CD4-positive, alpha-beta T cell (primary cell): ENCODE results near the gene SYCN. TPM values are rescaled to one million over a fixed set of nuclear protein-coding genes. Genes with fewer than 3 reads are reported as not detected.

Experiments used
- ATAC-seq: fragments of 200-7000 bp; cut with Tn5 transposase; one replicate; pipeline ENCODE4 v1.10.0; 2022; ENCODE audit warnings: mild to moderate bottlenecking; ENCODE audit not compliant: poor library complexity
- CTCF ChIA-PET: fragments of 350-600 bp; sonication (Branson Sonifier 250); formaldehyde crosslinking; loops from one replicate; lab custom pipeline; 2021; ENCODE audit warnings: antibody characterized with exemption, inconsistent platforms; lab: Charles Lee
- POLR2A ChIA-PET: fragments of 350-600 bp; sonication (Branson Sonifier 250); formaldehyde crosslinking; loops from one replicate; lab custom pipeline; 2021; ENCODE audit warnings: antibody characterized with exemption, inconsistent platforms; lab: Charles Lee
- DNase-seq, 14 experiments: peaks; one replicate each; pipeline ENCODE4 v3.0.0-alpha.2; 2013 to 2020; ENCODE audit warnings: mixed read lengths in 2 of 14
- H3K27ac ChIP-seq, 2 donors: one replicate each; pipeline versions ENCODE4 v1.5.1 to v1.7.0; 2013; ENCODE audit warnings: low read length in 2 of 2, low read depth in 1 of 2, mild to moderate bottlenecking in 1 of 2
- H3K27me3 ChIP-seq, 2 experiments: 1 replicate in 1 of 2; 2 replicates in 1 of 2; pipeline versions ENCODE4 v1.6.1 to v1.7.0; 2013; ENCODE audit warnings: low read length in 2 of 2, control low read depth in 1 of 2, mild to moderate bottlenecking in 1 of 2, moderate library complexity in 1 of 2; ENCODE audit not compliant: insufficient read depth in 2 of 2, control insufficient read depth in 1 of 2
- H3K36me3 ChIP-seq: one replicate; pipeline ENCODE4 v1.6.1; 2013; ENCODE audit warnings: low read length, control low read depth; ENCODE audit not compliant: insufficient read depth
- H3K4me1 ChIP-seq: one replicate; pipeline ENCODE4 v1.6.1; 2013; ENCODE audit warnings: low read length, control low read depth; ENCODE audit not compliant: insufficient read depth
- H3K4me3 ChIP-seq: one replicate; pipeline ENCODE4 v1.5.1; 2013; ENCODE audit warnings: mild to moderate bottlenecking, low read length, moderate library complexity
- H3K9me3 ChIP-seq, 2 experiments: 1 replicate in 1 of 2; 2 replicates in 1 of 2; pipeline versions ENCODE4 v1.6.1 to v1.7.0; 2013; ENCODE audit warnings: low read length in 2 of 2, mild to moderate bottlenecking in 2 of 2, control low read depth in 1 of 2, moderate library complexity in 1 of 2; ENCODE audit not compliant: control insufficient read depth in 1 of 2, insufficient read depth in 1 of 2
- H3K27ac Mint-ChIP-seq: one replicate; pipeline ENCODE4 v1.8.0; 2020; ENCODE audit warnings: mixed read lengths
- H3K27me3 Mint-ChIP-seq: one replicate; pipeline ENCODE4 v1.8.0; 2021; ENCODE audit warnings: mixed read lengths
- H3K36me3 Mint-ChIP-seq: one replicate; pipeline ENCODE4 v1.8.0; 2021; ENCODE audit warnings: low read depth, mixed read lengths
- H3K4me1 Mint-ChIP-seq: one replicate; pipeline ENCODE4 v1.8.0; 2021; ENCODE audit warnings: low read depth, mixed read lengths
- H3K4me3 Mint-ChIP-seq: one replicate; pipeline ENCODE4 v1.8.0; 2020; ENCODE audit warnings: mild to moderate bottlenecking, mixed read lengths
- H3K9me3 Mint-ChIP-seq: one replicate; pipeline ENCODE4 v1.8.0; 2020; ENCODE audit warnings: mixed read lengths
- CTCF ChIP-seq: fragments of 200-600 bp; IDR thresholded peaks from one replicate; pipeline ENCODE4 v1.8.0; 2022; ENCODE audit warnings: antibody characterized with exemption, mild to moderate bottlenecking
- intact Hi-C, 2 experiments: fragments of 100-400 bp; cut with DNase I in 1 of 2; cut with micrococcal nuclease in 1 of 2; formaldehyde crosslinking; loops; one replicate each; pipeline versions ENCODE4 v1.15.1 to v1.9.0; 2023 to 2025; cut with DNase I, micrococcal nuclease
- total RNA-seq, 174 experiments: library from RNA in 2 of 174; stranded (reverse) in 2 of 174; gene quantifications; one replicate each; pipeline ENCODE4 v1.2.3 and lab custom pipeline; 2021 to 2026

Gene SYCN
- total RNA-seq, 2 experiments from 2014 or later = not detected

GRCh38 chr19:39212375-39212742, 8.3 kb upstream of the SYCN start:
- no peak overlapping the region for H3K27ac ChIP-seq
- ChIA-PET POLR2A (interaction anchor here (0.7 to 1.0 kb wide), 2 partner anchors 115 to 124 kb away, joined by 3 read pairs; no protein-coding TSS in a partner anchor), CTCF (no interaction called here)
- Mint-ChIP-seq H3K9me3 (no peaks in the 10 kb centered on the region), H3K4me3 (no peak overlapping the region), H3K4me1 (no peaks in the 10 kb centered on the region), H3K27me3 (peaks cover 5% of the 10 kb centered on the region), H3K27ac (no peak overlapping the region), H3K36me3 (no peaks in the 10 kb centered on the region)
- no peak overlapping the region for H3K4me3 ChIP-seq
- H3K4me1 ChIP-seq = peaks cover 5% of the 10 kb centered on the region
- peak; percentile 76 for ATAC-seq
- TF ChIP-seq CTCF = peak; percentile 47
- intact Hi-C loops = loop anchor here (1.0 to 2.0 kb wide), 2 partner anchors 116 to 200 kb away; partner anchors contain the start of gene PLEKHG2 (in 1 of the 2)
- DNase-seq = peak; percentile 30 to 73 (median 50)
- H3K9me3 ChIP-seq = no peaks in the 10 kb centered on the region
- H3K36me3 ChIP-seq = no peaks in the 10 kb centered on the region
- no peaks in the 10 kb centered on the region for H3K27me3 ChIP-seq

- no peak for TF ChIP-seq CTCF
- ChIA-PET POLR2A (interaction anchor here (1.0 kb wide), 1 partner anchor 116 kb away, joined by 3 read pairs; no protein-coding TSS in a partner anchor), CTCF (no interaction called here)
- Mint-ChIP-seq H3K4me3 (no peak overlapping the region), H3K27me3 (peaks cover under 1% of the 10 kb centered on the region), H3K9me3 (no peaks in the 10 kb centered on the region), H3K36me3 (no peaks in the 10 kb centered on the region), H3K27ac (no peak overlapping the region), H3K4me1 (no peaks in the 10 kb centered on the region)
- H3K27ac ChIP-seq = no peak overlapping the region
- no peak for DNase-seq
- intact Hi-C loops = loop anchor here (1.0 to 2.0 kb wide), 2 partner anchors 116 to 201 kb away; partner anchors contain the start of gene PLEKHG2 (in 1 of the 2)
- no peak overlapping the region for H3K4me3 ChIP-seq
- H3K9me3 ChIP-seq = no peaks in the 10 kb centered on the region
- no peaks in the 10 kb centered on the region for H3K27me3 ChIP-seq
- H3K4me1 ChIP-seq = peaks cover 5% of the 10 kb centered on the region
- no peaks in the 10 kb centered on the region for H3K36me3 ChIP-seq
- no peak for ATAC-seq
Measured at GRCh38 chr19:39211731-39212374, 7.8 kb upstream of the SYCN start.

GRCh38 chr19:39209196-39209595, 5.1 kb upstream of the SYCN start:
- peaks cover 5% of the 10 kb centered on the region for H3K27me3 Mint-ChIP-seq
- CTCF ChIA-PET = no interaction called here
- H3K9me3 ChIP-seq = no peaks in the 10 kb centered on the region
- H3K27ac Mint-ChIP-seq = no peak overlapping the region
- no peak overlapping the region for H3K4me3 ChIP-seq
- no peaks in the 10 kb centered on the region for H3K36me3 ChIP-seq
- H3K4me1 ChIP-seq = peaks cover 5% of the 10 kb centered on the region
- POLR2A ChIA-PET = no interaction called here
- H3K36me3 Mint-ChIP-seq = no peaks in the 10 kb centered on the region
- no peak for ATAC-seq
- no peak for DNase-seq
- intact Hi-C loops = no loop called here
- H3K27ac ChIP-seq = no peak overlapping the region
- peaks cover 0 to 5% of the 10 kb centered on the region in 2 experiments for H3K27me3 ChIP-seq
- H3K4me3 Mint-ChIP-seq = no peak overlapping the region
- H3K4me1 Mint-ChIP-seq = no peaks in the 10 kb centered on the region
- TF ChIP-seq CTCF = no peak
- H3K9me3 Mint-ChIP-seq = no peaks in the 10 kb centered on the region
